Testis (tissue), 2 donors: ENCODE results near the gene CMTM1.

Experiments used
- POLR2A ChIP-seq: fragments of 450-650 bp; IDR thresholded peaks from one replicate; pipeline ENCODE4 v1.6.1; 2017; ENCODE audit warnings: antibody characterized with exemption, mild to moderate bottlenecking, moderate library complexity
- TF ChIP-seq, protein P1 (sequence below), 3 experiments: fragments of 450-650 bp in 2 of 3; fragments of 200-600 bp in 1 of 3; sonication (generic) in 1 of 3; IDR thresholded peaks; one replicate each; pipeline ENCODE4 v1.5.1; 2016 to 2019; ENCODE audit warnings: antibody characterized with exemption in 3 of 3, mild to moderate bottlenecking in 2 of 3, moderate library complexity in 1 of 3

DNA sequence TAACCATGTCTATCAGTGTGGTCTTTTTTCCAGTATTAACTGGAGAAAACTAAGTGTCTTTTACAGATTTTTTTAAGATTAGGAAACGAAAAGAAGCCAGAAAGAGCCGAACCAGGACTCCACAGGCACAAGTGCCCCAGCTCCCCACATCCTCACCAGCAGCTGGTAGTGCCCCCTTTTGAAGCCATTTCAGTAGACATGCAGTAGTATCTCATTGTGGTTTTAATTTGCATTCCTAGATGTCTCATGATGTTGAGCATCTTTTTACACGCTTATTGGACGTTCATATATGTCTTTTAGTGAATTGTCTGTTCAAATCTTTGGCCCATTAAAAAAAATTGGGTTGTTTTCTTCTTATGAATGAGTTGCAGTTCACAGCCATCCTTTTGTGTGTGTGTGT, 33.5 kb downstream of the CMTM1 start:
- TF ChIP-seq, protein P1, sequence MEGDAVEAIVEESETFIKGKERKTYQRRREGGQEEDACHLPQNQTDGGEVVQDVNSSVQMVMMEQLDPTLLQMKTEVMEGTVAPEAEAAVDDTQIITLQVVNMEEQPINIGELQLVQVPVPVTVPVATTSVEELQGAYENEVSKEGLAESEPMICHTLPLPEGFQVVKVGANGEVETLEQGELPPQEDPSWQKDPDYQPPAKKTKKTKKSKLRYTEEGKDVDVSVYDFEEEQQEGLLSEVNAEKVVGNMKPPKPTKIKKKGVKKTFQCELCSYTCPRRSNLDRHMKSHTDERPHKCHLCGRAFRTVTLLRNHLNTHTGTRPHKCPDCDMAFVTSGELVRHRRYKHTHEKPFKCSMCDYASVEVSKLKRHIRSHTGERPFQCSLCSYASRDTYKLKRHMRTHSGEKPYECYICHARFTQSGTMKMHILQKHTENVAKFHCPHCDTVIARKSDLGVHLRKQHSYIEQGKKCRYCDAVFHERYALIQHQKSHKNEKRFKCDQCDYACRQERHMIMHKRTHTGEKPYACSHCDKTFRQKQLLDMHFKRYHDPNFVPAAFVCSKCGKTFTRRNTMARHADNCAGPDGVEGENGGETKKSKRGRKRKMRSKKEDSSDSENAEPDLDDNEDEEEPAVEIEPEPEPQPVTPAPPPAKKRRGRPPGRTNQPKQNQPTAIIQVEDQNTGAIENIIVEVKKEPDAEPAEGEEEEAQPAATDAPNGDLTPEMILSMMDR (IDR thresholded peaks at IDR 0.05): no peak
- TF ChIP-seq POLR2A: no peak
